Measurements from ENCODE around the gene MCCC1. TPM values are rescaled to one million over a fixed set of nuclear protein-coding genes. Genes with fewer than 3 reads are reported as not detected.
"Not testable (repeated sequence)": the region's sequence is repeated elsewhere in the genome, so short reads cannot be mapped to it uniquely, and the experiment has no call there.

MCCC1 gene
- total RNA-seq, 1 donor: 14.7 TPM

DNA sequence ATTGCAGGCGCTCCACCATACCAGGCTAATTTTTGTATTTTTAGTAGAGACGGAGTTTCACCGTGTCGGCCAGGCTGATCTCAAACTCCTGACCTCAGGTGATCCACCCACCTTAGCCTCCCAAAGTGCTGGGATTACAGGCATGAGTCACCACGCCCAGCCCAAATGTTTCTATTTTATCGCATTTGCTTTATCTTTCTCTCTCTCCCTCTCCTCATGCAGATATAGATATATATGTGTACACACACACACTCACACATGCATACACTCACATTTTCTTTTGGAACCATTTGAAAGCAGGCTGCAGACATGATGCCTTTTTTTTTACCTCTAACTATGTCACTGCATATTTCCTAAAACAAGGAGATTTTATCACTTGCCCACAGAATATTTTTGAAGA is 7.3 kb upstream of the MCCC1 start:
- H3K4me3 ChIP-seq (ENCODE audit: low read depth, low read length): no peak overlapping the region
- no peak for DNase-seq (ENCODE audit: low read depth)
- no peak for TF ChIP-seq CTCF (IDR thresholded peaks at IDR 0.05; ENCODE audit: insufficient read depth, low read depth, low read length)

- not testable (repeated sequence) for DNase-seq (ENCODE audit: low read depth); H3K4me3 ChIP-seq (ENCODE audit: low read depth, low read length)
These were observed 4.7 kb upstream of the MCCC1 start for GRCh38 chr3:183103950-183104349.

DNA sequence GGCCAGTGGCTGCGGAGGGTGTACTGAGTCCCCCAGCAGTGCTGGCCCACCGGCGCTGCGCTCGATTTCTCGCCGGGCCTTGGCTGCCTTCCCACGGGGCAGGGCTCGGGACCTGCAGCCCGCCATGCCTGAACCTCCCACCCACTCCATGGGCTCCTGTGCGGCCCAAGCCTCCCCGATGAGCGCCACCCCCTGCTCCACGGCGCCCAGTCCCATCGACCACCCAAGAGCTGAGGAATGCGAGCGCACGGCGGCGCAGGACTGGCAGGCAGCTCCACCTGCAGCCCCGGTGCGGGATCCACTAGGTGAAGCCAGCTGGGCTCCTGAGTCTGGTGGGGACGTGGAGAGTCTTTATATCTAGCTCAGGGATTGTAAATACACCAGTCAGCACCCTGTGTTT is 1.7 kb upstream of the MCCC1 start:
- H3K4me3 ChIP-seq (ENCODE audit: low read depth, low read length); DNase-seq (ENCODE audit: low read depth): not testable (repeated sequence)

DNA sequence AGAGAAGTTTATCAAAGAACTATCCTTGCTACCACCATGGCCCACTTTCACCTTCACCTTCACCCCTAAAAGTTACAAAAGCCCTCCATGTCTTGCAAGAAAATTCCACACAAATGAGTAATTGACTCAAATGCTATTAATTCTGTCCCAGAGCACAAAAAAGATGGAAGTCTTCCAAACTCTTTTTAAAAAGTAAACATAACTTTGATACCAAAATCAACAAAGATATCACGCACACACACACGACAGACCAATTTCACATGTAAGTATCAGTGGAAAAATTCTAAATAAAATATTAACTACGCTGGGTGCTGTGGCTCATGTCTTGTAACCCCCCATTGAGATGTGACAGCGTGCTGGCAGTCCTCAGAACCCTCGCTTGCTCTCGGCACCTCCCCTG is 1.1 kb upstream of the MCCC1 start:
- H3K4me3 ChIP-seq (ENCODE audit: low read depth, low read length): no peak overlapping the region
- TF ChIP-seq CTCF (IDR thresholded peaks at IDR 0.05; ENCODE audit: insufficient read depth, low read depth, low read length): no peak
- DNase-seq (ENCODE audit: low read depth): no peak

DNA sequence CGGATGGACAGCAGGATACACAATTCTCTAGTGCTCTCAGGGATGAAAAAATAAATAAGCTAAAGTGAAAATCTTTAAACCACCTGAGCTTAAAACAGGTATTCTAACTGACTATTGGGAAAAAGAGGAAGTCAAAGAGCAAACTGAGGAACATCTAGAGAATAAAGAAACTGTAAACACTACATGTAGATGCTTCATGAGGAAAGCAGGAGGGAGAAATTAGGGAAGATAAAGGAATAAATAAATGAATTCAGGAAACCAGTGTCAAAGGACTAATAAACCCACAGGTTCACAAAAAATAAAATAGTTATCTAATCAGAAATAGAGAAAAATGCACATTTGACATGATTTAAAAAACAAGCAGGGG is 525 bp upstream of the MCCC1 start:
- H3K4me3 ChIP-seq (ENCODE audit: low read depth, low read length): peak overlapping the region; percentile 84
- DNase-seq (ENCODE audit: low read depth): no peak
- no peak for TF ChIP-seq CTCF (IDR thresholded peaks at IDR 0.05; ENCODE audit: insufficient read depth, low read depth, low read length)

DNA sequence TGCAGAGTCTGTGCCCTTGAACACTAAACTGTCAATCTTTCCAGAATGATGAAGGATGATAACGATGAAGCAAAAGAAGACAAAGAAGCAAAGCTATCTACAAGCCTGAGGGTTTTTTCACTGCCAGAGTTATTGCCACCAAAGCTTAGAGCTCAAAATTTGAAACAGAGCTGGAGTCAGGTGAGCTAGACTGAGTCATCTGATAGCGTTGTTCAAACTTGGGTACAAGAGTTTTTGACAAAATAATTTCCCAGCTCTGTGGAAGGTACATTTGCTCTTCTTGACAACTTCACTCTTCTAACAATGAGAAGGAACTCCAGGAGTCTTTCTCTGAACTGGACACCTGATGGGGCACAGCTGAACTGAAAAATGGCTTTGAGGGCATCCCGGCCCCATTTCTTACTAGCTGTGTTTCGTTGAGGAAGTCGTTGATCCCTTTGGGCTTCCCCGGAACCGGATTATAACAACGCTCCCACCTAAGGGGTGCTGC is 715 bp downstream of the MCCC1 start:
- peak overlapping the region; percentile 84 for H3K4me3 ChIP-seq (ENCODE audit: low read depth, low read length)
- DNase-seq (ENCODE audit: low read depth): no peak
- no peak for TF ChIP-seq CTCF (IDR thresholded peaks at IDR 0.05; ENCODE audit: insufficient read depth, low read depth, low read length)

- H3K4me3 ChIP-seq (ENCODE audit: low read depth, low read length): no peak overlapping the region
- DNase-seq (ENCODE audit: low read depth): no peak
- TF ChIP-seq CTCF (IDR thresholded peaks at IDR 0.05; ENCODE audit: insufficient read depth, low read depth, low read length): no peak
These were observed 4.6 kb downstream of the MCCC1 start for GRCh38 chr3:183094711-183095110.

DNA sequence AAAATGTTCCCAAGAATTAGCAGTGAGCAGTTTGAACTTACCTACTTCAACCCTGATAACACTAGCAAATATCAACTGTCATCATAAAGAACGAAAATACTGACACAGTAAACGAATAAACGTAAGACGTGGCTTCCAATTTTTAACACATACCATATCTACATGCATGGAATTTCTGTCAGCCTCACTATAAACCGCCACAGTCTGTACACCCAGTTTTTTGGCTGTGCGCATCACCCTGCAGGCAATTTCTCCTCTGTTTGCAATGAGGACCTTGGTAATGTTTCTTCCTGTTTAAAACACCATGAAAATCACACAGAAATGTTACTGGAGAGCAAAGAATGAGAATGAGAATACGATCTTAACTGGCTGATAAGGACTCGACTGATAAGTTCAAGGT is 7.0 kb downstream of the MCCC1 start:
- no peak for DNase-seq (ENCODE audit: low read depth)
- no peak overlapping the region for H3K4me3 ChIP-seq (ENCODE audit: low read depth, low read length)
- no peak for TF ChIP-seq CTCF (IDR thresholded peaks at IDR 0.05; ENCODE audit: insufficient read depth, low read depth, low read length)
